Gastroesophageal sphincter (tissue), 4 donors: ENCODE data around the gene NR4A3. TPM values are rescaled to one million over a fixed set of nuclear protein-coding genes. Genes with fewer than 3 reads are reported as not detected.

Experiments
- ATAC-seq: fragments of 150-250 bp; one replicate; pipeline ENCODE4 v1.9.1; 2016; ENCODE audit warnings: mild to moderate bottlenecking, moderate library complexity
- H3K27ac ChIP-seq, 4 donors: fragments of 200-600 bp; sonication (generic) in 3 of 4; 1 replicate in 3 of 4; 2 replicates in 1 of 4; pipeline ENCODE4 v1.5.1; 2016 to 2019
- H3K27me3 ChIP-seq: fragments of 200-600 bp; sonication (generic); one replicate; pipeline ENCODE4 v1.5.1; 2019
- H3K36me3 ChIP-seq, 2 donors: fragments of 200-600 bp; sonication (generic); one replicate each; pipeline ENCODE4 v1.5.1; 2019; ENCODE audit warnings: control low read depth in 1 of 2
- H3K4me1 ChIP-seq, 3 donors: fragments of 200-600 bp; sonication (generic); 1 replicate in 2 of 3; 2 replicates in 1 of 3; pipeline ENCODE4 v1.5.1; 2016 to 2019; ENCODE audit warnings: control low read depth in 2 of 3
- H3K4me3 ChIP-seq, 2 donors: fragments of 200-600 bp; sonication (generic); one replicate each; pipeline ENCODE4 v1.5.1; 2019; ENCODE audit warnings: mild to moderate bottlenecking in 1 of 2, moderate library complexity in 1 of 2
- H3K9me3 ChIP-seq, 3 donors: fragments of 200-600 bp; sonication (generic); one replicate each; pipeline ENCODE4 v1.5.1; 2017 to 2019; ENCODE audit warnings: control low read depth in 2 of 3
- CTCF ChIP-seq, 4 experiments: fragments of 200-600 bp in 2 of 4; fragments of 450-650 bp in 2 of 4; sonication (generic) in 1 of 4; IDR thresholded peaks; one replicate each; pipeline ENCODE4 v1.5.1; 2017 to 2019; ENCODE audit warnings: antibody characterized with exemption in 4 of 4, mild to moderate bottlenecking in 2 of 4, moderate library complexity in 2 of 4
- EP300 ChIP-seq: sonication (generic); formaldehyde crosslinking; IDR thresholded peaks from one replicate; pipeline ENCODE4 v1.6.1; 2017; ENCODE audit warnings: antibody characterized with exemption, mild to moderate bottlenecking
- POLR2A ChIP-seq, 2 donors: fragments of 450-650 bp; IDR thresholded peaks; one replicate each; pipeline ENCODE4 v1.6.1; 2017; ENCODE audit warnings: antibody characterized with exemption in 2 of 2, mild to moderate bottlenecking in 2 of 2, moderate library complexity in 1 of 2
- POLR2AphosphoS5 ChIP-seq: sonication (generic); formaldehyde crosslinking; IDR thresholded peaks from one replicate; pipeline ENCODE4 v1.6.1; 2017; ENCODE audit warnings: antibody characterized with exemption
- WGBS, 2 donors: methylation state at CpG; one replicate each; pipeline ENCODE4 v1.1.5; 2018; ENCODE audit warnings: low coverage in 1 of 2; 5-methylcytosine and 5-hydroxymethylcytosine counted together
- total RNA-seq, 4 donors: library from RNA; depleted of rRNA; stranded (reverse); fragments of >200 nt; gene quantifications; one replicate each; pipeline ENCODE4 v1.1.0, GENCODE V29; 2016

Gene NR4A3
- total RNA-seq, 4 donors from 2014 or later: 0.52 to 51.2 (median 2.0) TPM

GRCh38 chr9:99885747-99886146 lies 64.1 kb downstream of the NR4A3 start:
- H3K27ac ChIP-seq: no peak overlapping the region
- WGBS, 2 donors: 20 to 69% methylated on average over 1 of the region's 1 CpG
- H3K9me3 ChIP-seq: no peaks in the 10 kb centered on the region
- H3K4me1 ChIP-seq: no peaks in the 10 kb centered on the region
- no peak overlapping the region for H3K4me3 ChIP-seq
- no peaks in the 10 kb centered on the region for H3K27me3 ChIP-seq
- TF ChIP-seq POLR2A (IDR thresholded peaks at IDR 0.05) (no peak), POLR2AphosphoS5 (no peak), EP300 (no peak), CTCF (IDR thresholded peaks at IDR 0.05) (no peak)
- no peaks in the 10 kb centered on the region for H3K36me3 ChIP-seq
- no peak for ATAC-seq

GRCh38 chr9:99889120-99889519 lies 67.4 kb downstream of the NR4A3 start:
- no peak for TF ChIP-seq POLR2AphosphoS5
- TF ChIP-seq POLR2A (IDR thresholded peaks at IDR 0.05): no peak
- TF ChIP-seq EP300: no peak
- TF ChIP-seq CTCF (IDR thresholded peaks at IDR 0.05): no peak
- no peak overlapping the region for H3K27ac ChIP-seq
- H3K9me3 ChIP-seq: no peaks in the 10 kb centered on the region
- H3K4me1 ChIP-seq: no peaks in the 10 kb centered on the region
- no peak overlapping the region for H3K4me3 ChIP-seq
- no peaks in the 10 kb centered on the region for H3K27me3 ChIP-seq
- ATAC-seq: no peak
- H3K36me3 ChIP-seq: no peaks in the 10 kb centered on the region
- 88% methylated on average over 1 of the region's 1 CpG; no CpG with 5 or more reads in 1 of the 2 donors for WGBS, 2 donors

GRCh38 chr9:99894826-99895225 lies 73.1 kb downstream of the NR4A3 start:
- Histone ChIP-seq H3K4me3 (no peak overlapping the region), H3K4me1 (no peaks in the 10 kb centered on the region), H3K27me3 (no peaks in the 10 kb centered on the region), H3K9me3 (no peaks in the 10 kb centered on the region), H3K36me3 (no peaks in the 10 kb centered on the region), H3K27ac (no peak overlapping the region)
- no peak for ATAC-seq
- TF ChIP-seq CTCF (IDR thresholded peaks at IDR 0.05) (no peak), EP300 (no peak), POLR2AphosphoS5 (no peak), POLR2A (IDR thresholded peaks at IDR 0.05) (no peak)
- WGBS, 2 donors: 34% methylated on average over 2 of the region's 2 CpGs; no CpG with 5 or more reads in 1 of the 2 donors

- H3K4me1 ChIP-seq: no peaks in the 10 kb centered on the region
- ATAC-seq: no peak
- TF ChIP-seq CTCF (IDR thresholded peaks at IDR 0.05) (no peak), POLR2A (IDR thresholded peaks at IDR 0.05) (no peak), EP300 (no peak), POLR2AphosphoS5 (no peak)
- H3K27me3 ChIP-seq: no peaks in the 10 kb centered on the region
- no peaks in the 10 kb centered on the region for H3K36me3 ChIP-seq
- no peak overlapping the region for H3K4me3 ChIP-seq
- H3K9me3 ChIP-seq: no peaks in the 10 kb centered on the region
- WGBS, 2 donors: 90 to 100% methylated on average over 2 to 6 of the region's 6 CpGs
- no peak overlapping the region for H3K27ac ChIP-seq
Observed at GRCh38 chr9:99895510-99895909, 73.8 kb downstream of the NR4A3 start.

GRCh38 chr9:99896119-99896518 lies 74.4 kb downstream of the NR4A3 start:
- ATAC-seq: no peak
- Histone ChIP-seq H3K4me3 (no peak overlapping the region), H3K4me1 (no peaks in the 10 kb centered on the region), H3K27me3 (no peaks in the 10 kb centered on the region), H3K36me3 (no peaks in the 10 kb centered on the region), H3K27ac (no peak overlapping the region), H3K9me3 (no peaks in the 10 kb centered on the region)
- TF ChIP-seq POLR2AphosphoS5 (no peak), CTCF (IDR thresholded peaks at IDR 0.05) (no peak), POLR2A (IDR thresholded peaks at IDR 0.05) (no peak), EP300 (no peak)
- 83% methylated on average over 1 of the region's 2 CpGs; no CpG with 5 or more reads in 1 of the 2 donors for WGBS, 2 donors
